GM13976 (cell line): ENCODE data around the gene TMEM181.

Experiments
- DNase-seq: peaks from one replicate; pipeline ENCODE4 v3.0.0; 2012; ENCODE audit warnings: low spot score
- CTCF ChIP-seq: IDR thresholded peaks from 2 replicates; pipeline ENCODE4 v1.5.1; 2012; ENCODE audit warnings: borderline replicate concordance, mild to moderate bottlenecking; ENCODE audit not compliant: insufficient read depth; ENCODE audit errors: extremely low read depth, missing control alignments, control extremely low read depth
- in situ Hi-C: fragments of 300-500 bp; cut with MboI; formaldehyde crosslinking; loops from one replicate; pipeline ENCODE4 v1.12.0; 2022; ENCODE audit warnings: low sequenced_read_pairs, mixed read lengths, inconsistent platforms; ENCODE audit not compliant: unreplicated experiment

Gene TMEM181

DNA sequence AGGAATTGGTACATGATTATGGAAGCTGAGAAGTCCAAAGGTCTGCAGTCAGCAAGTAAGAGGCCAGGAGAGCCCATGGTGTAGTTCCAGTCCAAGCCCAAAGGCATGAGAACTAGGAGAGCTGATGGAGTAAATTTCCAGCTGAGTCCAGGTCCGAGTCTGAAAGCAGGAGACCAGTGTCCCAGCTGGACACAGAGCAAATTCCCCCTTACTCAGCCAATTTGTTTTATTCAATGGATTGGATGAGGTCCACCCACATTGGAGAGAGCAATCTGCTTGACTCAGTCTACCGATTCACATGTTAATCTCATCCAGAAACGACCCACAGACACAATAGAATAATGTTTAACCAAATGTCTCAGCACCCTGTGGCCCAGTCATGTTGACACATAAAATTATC lies 14.9 kb downstream of the TMEM181 start:
- no peak for DNase-seq
- TF ChIP-seq CTCF = no peak
- in situ Hi-C loops = no loop called here

GRCh38 chr6:158575550-158575949 lies 15.7 kb downstream of the TMEM181 start:
- no peak for DNase-seq
- TF ChIP-seq CTCF = no peak
- in situ Hi-C loops = no loop called here

DNA sequence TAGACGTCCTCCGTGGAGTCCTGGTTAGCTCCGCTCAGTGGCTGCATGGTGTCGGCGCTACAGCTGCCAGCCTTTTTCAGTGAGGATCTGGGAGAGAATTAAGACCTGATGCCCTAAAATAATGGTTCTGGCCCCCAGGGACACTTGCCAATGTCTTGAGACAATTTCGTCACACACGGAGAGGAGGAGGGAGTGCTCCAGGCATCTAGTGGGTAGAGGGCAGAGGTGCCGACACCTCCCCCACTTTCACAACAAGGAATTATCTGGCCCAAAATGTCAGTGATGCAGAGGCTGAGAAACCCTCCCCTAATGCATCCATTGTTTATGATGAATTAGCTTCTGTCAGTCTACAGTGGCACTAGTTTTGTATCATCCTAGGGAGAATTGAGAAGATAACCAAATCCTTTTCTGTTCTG lies 24.4 kb downstream of the TMEM181 start:
- in situ Hi-C loops = no loop called here
- DNase-seq = no peak
- no peak for TF ChIP-seq CTCF

DNA sequence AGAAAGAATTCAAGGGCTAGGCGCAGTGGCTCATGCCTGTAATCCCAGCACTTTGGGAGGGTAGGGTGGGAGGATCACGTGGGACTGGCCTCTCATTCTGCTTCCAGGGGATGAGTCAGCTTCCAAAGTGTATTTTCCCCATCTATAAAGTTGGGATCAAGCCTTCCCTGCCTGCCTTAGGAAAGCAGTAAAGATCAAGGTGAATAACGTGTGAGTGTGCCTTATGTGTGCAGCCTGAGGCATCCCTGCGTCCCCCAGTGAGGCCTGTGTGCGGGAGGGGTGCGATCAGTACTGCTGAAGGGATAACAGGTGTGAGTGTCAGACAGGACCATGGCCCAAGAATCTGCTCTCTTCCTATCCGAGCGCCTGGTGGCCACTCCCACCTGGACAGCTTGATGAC lies 26.8 kb downstream of the TMEM181 start:
- in situ Hi-C loops = no loop called here
- no peak for TF ChIP-seq CTCF
- DNase-seq = no peak

DNA sequence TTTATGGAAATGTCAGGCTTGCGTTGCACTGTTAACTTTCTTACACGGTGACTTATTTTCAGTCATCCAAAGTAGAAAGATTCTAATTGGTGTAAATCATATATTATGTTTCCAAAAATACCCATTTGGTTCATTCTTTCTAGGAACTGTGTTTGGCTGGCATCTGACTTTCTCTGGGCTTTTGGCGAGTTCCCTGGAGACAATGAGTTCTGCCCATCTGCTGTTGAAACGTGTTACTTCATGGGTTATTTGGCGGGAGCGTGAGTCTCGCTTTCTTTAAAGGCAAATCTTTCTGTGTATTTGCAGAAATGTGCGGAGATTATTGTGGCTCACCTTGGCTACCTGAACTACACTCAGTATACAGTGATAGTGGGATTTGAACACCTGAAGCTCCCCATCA lies 29.5 kb downstream of the TMEM181 start:
- in situ Hi-C loops = no loop called here
- no peak for TF ChIP-seq CTCF
- no peak for DNase-seq

GRCh38 chr6:158591134-158591809 lies 31.4 kb downstream of the TMEM181 start:
- in situ Hi-C loops = no loop called here
- DNase-seq = no peak
- no peak for TF ChIP-seq CTCF

DNA sequence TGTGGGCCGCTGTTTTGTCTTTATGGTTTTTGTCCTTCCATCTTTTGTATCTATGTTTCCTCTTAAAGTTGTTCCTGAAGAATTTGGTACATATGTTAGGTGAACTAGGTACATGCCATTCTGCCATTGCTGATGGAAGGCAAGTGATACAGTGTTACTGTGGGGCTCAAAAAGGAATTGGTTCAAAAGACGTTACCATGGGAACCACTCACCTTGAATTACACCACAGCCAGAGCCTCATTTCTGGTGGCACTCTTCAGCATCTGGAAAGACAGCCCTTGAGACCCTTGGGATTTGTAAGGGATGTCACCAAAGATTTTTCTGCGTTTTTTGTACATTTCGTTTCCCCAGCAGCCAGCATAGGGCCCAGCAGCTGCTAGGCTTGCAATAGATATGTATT lies 31.9 kb downstream of the TMEM181 start:
- DNase-seq = no peak
- TF ChIP-seq CTCF = no peak
- in situ Hi-C loops = no loop called here
